ENCODE data around the gene NQO1. TPM values are rescaled to one million over a fixed set of nuclear protein-coding genes. Genes with fewer than 3 reads are reported as not detected.

Gene NQO1
- total and polyA plus RNA-seq, 10 donors: 9.2 to 70.6 (median 20.6) TPM

DNA sequence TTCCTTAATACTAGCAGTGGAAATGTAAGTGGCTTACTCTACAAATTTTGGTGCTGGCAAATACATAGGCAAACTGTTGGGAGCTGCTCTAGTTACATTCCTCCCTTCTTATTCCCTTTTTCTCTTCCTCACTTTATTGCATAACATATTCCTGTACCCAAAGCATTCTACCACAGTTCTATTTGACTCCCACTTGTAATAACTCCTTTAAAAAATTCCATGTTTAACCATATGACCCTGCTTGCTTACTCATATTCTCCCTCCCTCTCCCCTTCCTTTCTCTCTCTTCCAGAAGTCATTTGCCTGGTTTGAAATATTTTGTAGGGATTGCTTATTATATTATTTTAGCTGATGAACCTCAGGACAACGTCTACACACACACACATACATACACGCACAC lies 22.7 kb downstream of the NQO1 start:
- Histone ChIP-seq H3K36me3 (peaks cover 0 to 76% (median 6%) of the 10 kb centered on the region in 6 donors), H3K27ac (peak overlapping the region in 2 of 8 donors; percentile 20 to 43), H3K9me3 (no peaks in the 10 kb centered on the region), H3K4me1 (peaks cover 0 to 5% (median 0%) of the 10 kb centered on the region in 6 donors), H3K4me3 (no peak overlapping the region), H3K27me3 (replicated peaks in 1 of 7) (no peaks in the 10 kb centered on the region)
- WGBS, 5 donors: 78 to 89% (median 84%) methylated on average over 2 of the region's 2 CpGs
- no peak for DNase-seq
- intact Hi-C loops (cut with DNase I; ENCODE audit: low total_unique reads): loop anchor here (10.0 kb wide), 1 partner anchor 309 kb away; no protein-coding TSS in a partner anchor
- TF ChIP-seq, protein P1, sequence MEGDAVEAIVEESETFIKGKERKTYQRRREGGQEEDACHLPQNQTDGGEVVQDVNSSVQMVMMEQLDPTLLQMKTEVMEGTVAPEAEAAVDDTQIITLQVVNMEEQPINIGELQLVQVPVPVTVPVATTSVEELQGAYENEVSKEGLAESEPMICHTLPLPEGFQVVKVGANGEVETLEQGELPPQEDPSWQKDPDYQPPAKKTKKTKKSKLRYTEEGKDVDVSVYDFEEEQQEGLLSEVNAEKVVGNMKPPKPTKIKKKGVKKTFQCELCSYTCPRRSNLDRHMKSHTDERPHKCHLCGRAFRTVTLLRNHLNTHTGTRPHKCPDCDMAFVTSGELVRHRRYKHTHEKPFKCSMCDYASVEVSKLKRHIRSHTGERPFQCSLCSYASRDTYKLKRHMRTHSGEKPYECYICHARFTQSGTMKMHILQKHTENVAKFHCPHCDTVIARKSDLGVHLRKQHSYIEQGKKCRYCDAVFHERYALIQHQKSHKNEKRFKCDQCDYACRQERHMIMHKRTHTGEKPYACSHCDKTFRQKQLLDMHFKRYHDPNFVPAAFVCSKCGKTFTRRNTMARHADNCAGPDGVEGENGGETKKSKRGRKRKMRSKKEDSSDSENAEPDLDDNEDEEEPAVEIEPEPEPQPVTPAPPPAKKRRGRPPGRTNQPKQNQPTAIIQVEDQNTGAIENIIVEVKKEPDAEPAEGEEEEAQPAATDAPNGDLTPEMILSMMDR (IDR thresholded peaks at IDR 0.05 in 8 of 11, conservative IDR thresholded peaks at IDR 0.05 in 3 of 11): no peak
- TF ChIP-seq POLR2AphosphoS5 (IDR thresholded peaks at IDR 0.05) (no peak), POLR2A (IDR thresholded peaks at IDR 0.05) (no peak)

DNA sequence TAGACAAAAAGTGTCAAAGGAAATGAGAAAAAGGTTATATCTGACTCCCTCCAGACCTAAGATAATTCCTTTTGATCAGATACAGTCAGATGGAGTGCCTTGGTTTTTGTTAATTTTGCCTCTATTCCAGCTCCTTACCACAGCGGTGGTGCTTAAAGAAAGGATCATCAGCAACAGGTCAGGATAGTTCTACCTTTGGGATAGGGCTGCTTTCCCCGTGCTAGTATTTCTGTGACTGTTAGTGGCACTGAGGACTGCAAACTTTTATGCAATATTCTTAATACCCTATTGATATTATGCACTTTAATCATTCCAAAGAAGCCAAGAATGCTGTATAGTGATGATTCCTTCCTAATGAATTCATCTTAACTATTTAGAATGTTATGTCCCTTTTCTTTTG lies 24.5 kb downstream of the NQO1 start:
- intact Hi-C loops (cut with DNase I; ENCODE audit: low total_unique reads): loop anchor here (10.0 kb wide), 1 partner anchor 307 kb away; no protein-coding TSS in a partner anchor
- Histone ChIP-seq H3K9me3 (no peaks in the 10 kb centered on the region), H3K36me3 (peaks cover 0 to 76% (median 11%) of the 10 kb centered on the region in 6 donors), H3K27ac (no peak overlapping the region), H3K27me3 (replicated peaks in 1 of 7) (no peaks in the 10 kb centered on the region), H3K4me3 (no peak overlapping the region), H3K4me1 (peaks cover 0 to 5% (median 0%) of the 10 kb centered on the region in 6 donors)
- WGBS, 5 donors: 91 to 94% (median 94%) methylated on average over 2 of the region's 2 CpGs
- no peak for DNase-seq
- TF ChIP-seq POLR2AphosphoS5 (IDR thresholded peaks at IDR 0.05): no peak
- TF ChIP-seq, protein P1 (IDR thresholded peaks at IDR 0.05 in 8 of 11, conservative IDR thresholded peaks at IDR 0.05 in 3 of 11): no peak
- TF ChIP-seq POLR2A (IDR thresholded peaks at IDR 0.05): no peak

- TF ChIP-seq, protein P1 (IDR thresholded peaks at IDR 0.05 in 8 of 11, conservative IDR thresholded peaks at IDR 0.05 in 3 of 11): no peak
- no peak for DNase-seq
- H3K36me3 ChIP-seq: peaks cover 0 to 80% (median 13%) of the 10 kb centered on the region in 6 donors
- H3K4me3 ChIP-seq: no peak overlapping the region
- H3K27me3 ChIP-seq (replicated peaks in 1 of 7): no peaks in the 10 kb centered on the region
- H3K9me3 ChIP-seq: no peaks in the 10 kb centered on the region
- intact Hi-C loops (cut with DNase I; ENCODE audit: low total_unique reads): loop anchor here (10.0 kb wide), 1 partner anchor 307 kb away; no protein-coding TSS in a partner anchor
- H3K27ac ChIP-seq: no peak overlapping the region
- peaks cover 0 to 5% (median 0%) of the 10 kb centered on the region in 6 donors for H3K4me1 ChIP-seq
These were observed 24.9 kb downstream of the NQO1 start for GRCh38 chr16:69701452-69701851.

DNA sequence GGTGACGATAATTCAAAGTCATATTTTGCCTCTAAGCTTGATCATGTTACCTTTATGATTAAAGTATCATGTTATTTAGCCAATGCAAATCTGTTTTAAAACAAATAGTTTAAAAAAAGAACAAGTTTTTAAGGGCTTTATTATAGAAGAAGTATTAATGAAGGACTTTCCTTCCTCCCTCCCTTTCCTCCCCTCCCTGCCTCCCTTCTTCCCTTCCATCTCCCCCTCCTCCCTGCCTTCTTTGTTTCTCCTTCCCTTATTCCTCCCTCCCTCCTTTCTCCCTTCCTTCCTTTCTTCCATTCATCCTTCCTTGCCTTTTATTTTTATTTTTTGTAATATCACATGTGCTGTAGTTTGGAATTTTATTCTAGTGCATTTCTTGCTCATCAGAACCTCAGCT lies 26.4 kb downstream of the NQO1 start:
- intact Hi-C loops (cut with DNase I; ENCODE audit: low total_unique reads): loop anchor here (10.0 kb wide), 1 partner anchor 305 kb away; no protein-coding TSS in a partner anchor
- no peaks in the 10 kb centered on the region for H3K9me3 ChIP-seq
- H3K4me3 ChIP-seq: no peak overlapping the region
- 87 to 96% (median 91%) methylated on average over 1 of the region's 1 CpG for WGBS, 5 donors
- peaks cover 2 to 89% (median 25%) of the 10 kb centered on the region in 6 donors for H3K36me3 ChIP-seq
- no peak for DNase-seq
- TF ChIP-seq, protein P1 (IDR thresholded peaks at IDR 0.05 in 8 of 11, conservative IDR thresholded peaks at IDR 0.05 in 3 of 11): no peak
- TF ChIP-seq POLR2AphosphoS5 (IDR thresholded peaks at IDR 0.05) (no peak), POLR2A (IDR thresholded peaks at IDR 0.05) (no peak)
- no peaks in the 10 kb centered on the region for H3K27me3 ChIP-seq (replicated peaks in 1 of 7)
- H3K4me1 ChIP-seq: peaks cover 0 to 5% (median 0%) of the 10 kb centered on the region in 6 donors
- H3K27ac ChIP-seq: no peak overlapping the region

Data from spleen (tissue), 11 donors.